OCI-LY7 (cell line): ENCODE results near the gene OR1S1. TPM values are rescaled to one million over a fixed set of nuclear protein-coding genes. Genes with fewer than 3 reads are reported as not detected.

ENCODE experiments used
- BruUV-seq: library from RNA; stranded (reverse); fragments of 400-500 nt; replicated peaks from 2 replicates; lab custom pipeline; 2021; lab: Mats Ljungman, UMichigan
- CTCF ChIA-PET: fragments of 300-600 bp; sonication (Branson Sonifier 250); formaldehyde crosslinking; loops from one replicate; lab custom pipeline; 2022; ENCODE audit warnings: antibody characterized with exemption; ENCODE audit not compliant: unreplicated experiment; lab: Charles Lee
- POLR2A ChIA-PET: fragments of 300-600 bp; sonication (Branson Sonifier 250); formaldehyde crosslinking; loops from one replicate; lab custom pipeline; 2022; ENCODE audit warnings: antibody characterized with exemption; lab: Charles Lee
- DNase-seq: peaks from one replicate; pipeline ENCODE4 v3.0.0-alpha.2; 2015; ENCODE audit warnings: low spot score
- H2AFZ ChIP-seq: fragments of 200-600 bp; sonication (generic), shearing (Covaris generic); 2 replicates; pipeline ENCODE4 v1.6.1; 2014; ENCODE audit warnings: mild to moderate bottlenecking, antibody characterized with exemption, low read length, moderate library complexity
- H3K27ac ChIP-seq: fragments of 200-600 bp; sonication (generic); 2 replicates; pipeline ENCODE4 v1.5.1; 2014; ENCODE audit warnings: mixed run types, low read depth, mild to moderate bottlenecking, moderate library complexity, low read length, inconsistent platforms; ENCODE audit not compliant: poor library complexity, severe bottlenecking
- H3K36me3 ChIP-seq: fragments of 200-600 bp; sonication (generic); 2 replicates; pipeline ENCODE4 v1.6.1; 2014; ENCODE audit warnings: mild to moderate bottlenecking, antibody characterized with exemption, low read length, moderate library complexity, mixed read lengths; ENCODE audit not compliant: insufficient read depth
- H3K4me1 ChIP-seq: fragments of 200-600 bp; sonication (generic); 2 replicates; pipeline ENCODE4 v1.5.1; 2014; ENCODE audit warnings: mild to moderate bottlenecking, low read length; ENCODE audit not compliant: insufficient read depth, poor library complexity, severe bottlenecking
- H3K4me2 ChIP-seq: fragments of 200-600 bp; sonication (generic); 2 replicates; pipeline ENCODE4 v1.6.1; 2014; ENCODE audit warnings: mild to moderate bottlenecking, low read length
- H3K4me3 ChIP-seq: fragments of 200-600 bp; sonication (generic); 2 replicates; pipeline ENCODE4 v1.5.1; 2014; ENCODE audit warnings: mild to moderate bottlenecking, low read depth, low read length; ENCODE audit not compliant: poor library complexity, severe bottlenecking
- H3K79me2 ChIP-seq: fragments of 200-600 bp; sonication (generic); 2 replicates; pipeline ENCODE4 v1.6.1; 2016; ENCODE audit warnings: low read depth, mild to moderate bottlenecking, low read length, moderate library complexity, mixed read lengths; ENCODE audit not compliant: insufficient read depth
- H3K9me2 ChIP-seq: fragments of 200-600 bp; sonication (generic); 2 replicates; pipeline ENCODE4 v1.6.1; 2016; ENCODE audit warnings: mild to moderate bottlenecking, low read length, mixed read lengths; ENCODE audit not compliant: insufficient read depth
- H3K9me3 ChIP-seq: fragments of 200-600 bp; sonication (generic); 2 replicates; pipeline ENCODE4 v1.6.1; 2014; ENCODE audit warnings: mild to moderate bottlenecking, mixed run types, low read length, mixed read lengths
- H4K20me1 ChIP-seq: fragments of 200-600 bp; sonication (generic); 2 replicates; pipeline ENCODE4 v1.6.1; 2014; ENCODE audit warnings: mild to moderate bottlenecking, antibody characterized with exemption, low read length, moderate library complexity, mixed read lengths; ENCODE audit not compliant: insufficient read depth
- CTCF ChIP-seq: fragments of 200-600 bp; sonication (generic); conservative IDR thresholded peaks from 2 replicates; pipeline ENCODE4 v1.5.1; 2014; ENCODE audit warnings: mild to moderate bottlenecking, antibody characterized with exemption, low read length, moderate library complexity, mixed read lengths
- EZH2phosphoT487 ChIP-seq: fragments of 200-600 bp; sonication (generic); IDR thresholded peaks from 2 replicates; pipeline ENCODE4 v1.6.1; 2018; ENCODE audit warnings: low read depth, borderline replicate concordance, mild to moderate bottlenecking, mixed run types, antibody characterized with exemption, low read length, moderate library complexity, mixed read lengths
- intact Hi-C: fragments of 100-400 bp; cut with micrococcal nuclease; formaldehyde crosslinking; loops from one replicate; pipeline ENCODE4 v1.10.0; 2022; ENCODE audit not compliant: unreplicated experiment
- total RNA-seq, 2 experiments: library from RNA; depleted of rRNA in 1 of 2; stranded (reverse); fragments of >200 nt in 1 of 2; shearing (Covaris generic) in 1 of 2; gene quantifications; 2 replicates each; pipeline ENCODE4 v1.2.3, GENCODE V29; 2014 to 2022

OR1S1 gene
- total RNA-seq, 2 experiments from 2014 or later = not detected

- Histone ChIP-seq H3K4me1 (no peaks in the 10 kb centered on the region), H3K79me2 (no peaks in the 10 kb centered on the region), H3K4me3 (no peak overlapping the region), H3K4me2 (no peak overlapping the region), H4K20me1 (no peaks in the 10 kb centered on the region), H2AFZ (no peak overlapping the region), H3K36me3 (no peaks in the 10 kb centered on the region), H3K9me2 (no peaks in the 10 kb centered on the region), H3K27ac (no peak overlapping the region), H3K9me3 (no peaks in the 10 kb centered on the region)
- BruUV-seq = no TSS peak
- TF ChIP-seq CTCF = no peak
- no peak for TF ChIP-seq EZH2phosphoT487
- no peak for DNase-seq
- POLR2A ChIA-PET = no interaction called here
- CTCF ChIA-PET = no interaction called here
- intact Hi-C loops = no loop called here
Observed at GRCh38 chr11:58199271-58199670, 13.2 kb upstream of the OR1S1 start.

- Histone ChIP-seq H3K9me3 (no peaks in the 10 kb centered on the region), H3K4me2 (no peak within 1 kb of the TSS), H3K9me2 (no peaks in the 10 kb centered on the region), H3K36me3 (no peaks in the 10 kb centered on the region), H4K20me1 (no peaks in the 10 kb centered on the region), H3K79me2 (no peaks in the 10 kb centered on the region), H2AFZ (no peak within 1 kb of the TSS), H3K27ac (no peak within 1 kb of the TSS), H3K4me1 (no peaks in the 10 kb centered on the region), H3K4me3 (no peak within 1 kb of the TSS)
- ChIA-PET POLR2A (no interaction called here), CTCF (no interaction called here)
- intact Hi-C loops = no loop called here
- BruUV-seq = no TSS peak
- TF ChIP-seq EZH2phosphoT487 = no peak
- no peak for TF ChIP-seq CTCF
- DNase-seq = no peak
Observed at GRCh38 chr11:58204042-58204441, 8.5 kb upstream of the OR1S1 start, which contains the start of gene OR1S2. OR1S2 (minus strand) TSS chr11:58204142; CDS start chr11:58204142, 0 bp downstream.

- POLR2A ChIA-PET = interaction anchor here (0.6 kb wide), 1 partner anchor 269 kb away, joined by 4 read pairs; no protein-coding TSS in a partner anchor
- no peaks in the 10 kb centered on the region for H3K79me2 ChIP-seq
- no peak overlapping the region for H3K27ac ChIP-seq
- no peaks in the 10 kb centered on the region for H3K9me2 ChIP-seq
- BruUV-seq = no TSS peak
- CTCF ChIA-PET = no interaction called here
- no peak overlapping the region for H2AFZ ChIP-seq
- intact Hi-C loops = no loop called here
- H4K20me1 ChIP-seq = no peaks in the 10 kb centered on the region
- TF ChIP-seq CTCF (no peak), EZH2phosphoT487 (no peak)
- H3K4me1 ChIP-seq = no peaks in the 10 kb centered on the region
- H3K4me3 ChIP-seq = no peak overlapping the region
- no peak overlapping the region for H3K4me2 ChIP-seq
- H3K36me3 ChIP-seq = no peaks in the 10 kb centered on the region
- H3K9me3 ChIP-seq = no peaks in the 10 kb centered on the region
- DNase-seq = no peak
Observed at GRCh38 chr11:58216476-58216875, 4.0 kb downstream of the OR1S1 start.
